ENCODE data around the gene CLDN1.

The CLDN1 gene

GRCh38 chr3:190260301-190260700, 61.9 kb downstream of the CLDN1 start:
- Histone ChIP-seq H3K9me3 (ENCODE audit: severe bottlenecking) (no peaks in the 10 kb centered on the region), H3K4me3 (ENCODE audit: severe bottlenecking) (no peak overlapping the region), H3K27ac (ENCODE audit: poor library complexity, severe bottlenecking) (no peak overlapping the region), H3K27me3 (ENCODE audit: insufficient read depth, poor library complexity, severe bottlenecking) (no peaks in the 10 kb centered on the region), H3K4me1 (ENCODE audit: insufficient read depth, poor library complexity, severe bottlenecking) (peaks cover 4% of the 10 kb centered on the region), H3K36me3 (ENCODE audit: low read depth) (no peaks in the 10 kb centered on the region)
- TF ChIP-seq CTCF (IDR thresholded peaks at IDR 0.05; ENCODE audit: poor library complexity, severe bottlenecking) = no peak
- no peak for ATAC-seq (ENCODE audit: low read depth)
- DNase-seq (ENCODE audit: low spot score) = no peak

GRCh38 chr3:190258634-190259033, 63.6 kb downstream of the CLDN1 start:
- no peak for DNase-seq (ENCODE audit: low spot score)

More at GRCh38 chr3:190258634-190259033, 63.6 kb downstream of the CLDN1 start:
- no peak overlapping the region for H3K27ac ChIP-seq (ENCODE audit: poor library complexity, severe bottlenecking)
- ATAC-seq (ENCODE audit: low read depth) = no peak
- H3K9me3 ChIP-seq (ENCODE audit: severe bottlenecking) = no peaks in the 10 kb centered on the region
- H3K27me3 ChIP-seq (ENCODE audit: insufficient read depth, poor library complexity, severe bottlenecking) = no peaks in the 10 kb centered on the region
- no peaks in the 10 kb centered on the region for H3K36me3 ChIP-seq (ENCODE audit: low read depth)
- no peaks in the 10 kb centered on the region for H3K4me1 ChIP-seq (ENCODE audit: insufficient read depth, poor library complexity, severe bottlenecking)
- TF ChIP-seq CTCF (IDR thresholded peaks at IDR 0.05; ENCODE audit: poor library complexity, severe bottlenecking) = no peak
- H3K4me3 ChIP-seq (ENCODE audit: severe bottlenecking) = no peak overlapping the region

Data from RWPE2 (cell line).